Left forelimb (tissue), 1 donor: ENCODE measurements around the gene SPNS2.

Experiments
- DNase-seq: peaks from one replicate; pipeline ENCODE4 v3.0.0-alpha.2; 2018; ENCODE audit warnings: low spot score

Gene SPNS2

GRCh38 chr17:4503283-4504025 is 4.8 kb downstream of the SPNS2 start:
- DNase-seq = no peak

GRCh38 chr17:4504188-4504587 is 5.5 kb downstream of the SPNS2 start:
- no peak for DNase-seq

DNA sequence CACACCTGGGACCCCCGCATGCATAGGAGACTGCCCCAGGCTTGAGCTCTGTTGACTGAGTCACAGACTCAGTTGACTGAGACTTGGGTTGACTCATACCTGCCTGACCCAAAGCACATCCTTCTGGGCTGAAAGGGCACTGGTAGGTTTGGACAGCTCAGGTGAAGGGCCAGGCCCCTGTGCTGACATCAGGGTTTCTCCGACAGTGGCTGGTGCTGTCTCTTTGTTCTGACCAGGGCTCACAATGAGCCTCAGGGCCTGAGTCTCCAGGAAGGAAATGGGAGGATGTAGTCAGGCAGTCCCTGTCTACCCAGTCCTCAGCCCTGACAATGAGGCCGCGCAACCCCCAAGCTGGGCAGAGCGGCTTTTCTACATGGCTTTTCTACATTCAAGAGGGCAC is 6.5 kb downstream of the SPNS2 start:
- DNase-seq = no peak

- no peak for DNase-seq
Measured at GRCh38 chr17:4506175-4506813, 7.6 kb downstream of the SPNS2 start.

- DNase-seq = no peak
Measured at GRCh38 chr17:4506892-4507291, 8.2 kb downstream of the SPNS2 start.

GRCh38 chr17:4507361-4508111 is 8.9 kb downstream of the SPNS2 start:
- DNase-seq = no peak

- DNase-seq = no peak
Measured at GRCh38 chr17:4508207-4508606, 9.5 kb downstream of the SPNS2 start.

DNA sequence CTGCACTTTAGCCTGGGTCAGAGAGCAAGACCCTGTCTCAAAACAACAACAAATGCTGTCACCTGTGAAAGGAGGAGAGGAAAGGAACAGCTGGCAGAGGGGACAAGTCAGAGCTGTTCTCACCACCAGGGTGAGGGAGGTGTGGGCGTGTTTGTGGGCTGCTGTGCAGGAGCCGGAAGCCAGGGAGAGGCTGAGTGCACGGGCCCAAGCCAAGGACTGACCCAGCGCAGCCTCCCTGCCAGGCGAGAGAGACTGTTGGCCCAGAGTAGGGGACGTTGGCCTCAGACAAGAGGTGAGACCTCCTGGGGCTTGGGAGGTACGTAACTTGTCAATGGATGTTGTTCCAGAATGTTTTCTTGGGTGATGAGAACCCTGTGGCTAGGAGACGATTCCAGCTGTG is 10.7 kb downstream of the SPNS2 start:
- DNase-seq = no peak

DNA sequence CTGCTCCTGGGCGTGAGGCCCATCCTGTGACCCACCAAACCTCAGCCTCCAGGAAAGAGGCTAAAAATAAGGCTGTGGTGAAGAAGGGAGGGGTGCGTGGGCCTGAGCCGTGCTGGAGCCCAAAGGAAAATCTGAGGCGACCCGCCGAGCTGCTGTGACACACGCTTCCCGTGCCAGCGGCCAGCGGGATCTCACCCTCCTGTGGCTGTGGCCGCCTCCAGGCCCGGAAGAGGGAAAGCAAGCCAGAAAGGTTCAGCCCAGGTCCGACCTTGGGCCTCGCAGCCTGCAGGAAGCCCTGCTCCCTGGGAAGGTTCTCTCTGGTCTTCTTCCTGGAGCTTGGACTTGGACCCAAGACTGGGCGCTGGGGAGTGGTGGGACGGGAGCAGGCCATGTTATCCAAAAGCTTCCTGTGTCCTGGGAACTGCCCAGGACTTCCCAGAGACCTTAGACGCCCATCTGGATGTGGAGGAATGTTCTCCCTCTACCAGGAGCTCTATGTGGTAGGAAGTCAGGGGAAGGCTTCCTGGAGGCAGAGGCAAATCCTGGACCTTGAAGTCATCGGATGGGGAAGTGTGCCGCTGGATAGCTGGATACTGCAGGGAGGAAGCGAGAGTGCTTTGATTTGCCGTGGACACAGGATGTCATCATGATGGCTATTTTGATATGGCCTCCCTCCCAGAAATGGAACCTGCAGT is 11.4 kb downstream of the SPNS2 start:
- DNase-seq = no peak

- DNase-seq = no peak
Measured at GRCh38 chr17:4510618-4510941, 11.9 kb downstream of the SPNS2 start.

DNA sequence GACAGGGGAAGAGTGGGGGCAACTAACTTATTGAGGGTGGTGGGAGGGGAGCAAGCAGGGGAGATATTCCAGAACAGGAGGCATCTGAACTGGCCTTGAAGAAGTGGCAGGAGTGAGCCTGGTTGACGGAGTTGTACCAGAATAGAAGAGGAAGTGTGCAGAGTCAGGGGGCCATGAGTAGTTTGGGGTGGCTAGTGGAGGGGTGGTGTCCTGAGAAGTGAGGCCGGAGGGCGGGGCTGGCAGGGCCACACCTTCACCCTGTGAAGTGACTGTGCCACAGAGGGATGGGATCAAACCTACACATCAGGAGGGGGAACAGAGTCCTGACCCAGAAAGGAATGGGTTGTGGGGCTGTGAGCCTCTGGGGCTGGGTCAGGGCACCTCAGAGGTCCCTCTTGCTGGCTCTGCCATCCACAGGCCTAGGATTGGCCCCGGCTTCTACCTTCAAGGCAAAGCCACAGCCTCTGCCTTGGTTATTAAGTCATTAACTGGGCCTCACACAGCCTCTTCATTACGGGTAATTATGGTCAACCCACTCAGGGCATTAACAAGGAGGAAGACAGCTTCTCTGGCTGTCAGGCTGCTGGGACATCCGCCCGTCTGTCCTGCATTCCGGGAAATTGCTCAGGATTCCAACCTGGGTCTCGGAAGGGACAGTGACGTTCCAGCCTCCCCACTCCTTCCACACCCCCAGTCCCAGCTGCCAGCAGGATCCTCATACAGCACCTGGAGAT is 12.7 kb downstream of the SPNS2 start:
- DNase-seq = no peak

- DNase-seq = no peak
Measured at GRCh38 chr17:4512156-4513112, 13.8 kb downstream of the SPNS2 start.

GRCh38 chr17:4513113-4514032 is 14.7 kb downstream of the SPNS2 start:
- DNase-seq = no peak

- DNase-seq = no peak
Measured at GRCh38 chr17:4514206-4514605, 15.5 kb downstream of the SPNS2 start.

DNA sequence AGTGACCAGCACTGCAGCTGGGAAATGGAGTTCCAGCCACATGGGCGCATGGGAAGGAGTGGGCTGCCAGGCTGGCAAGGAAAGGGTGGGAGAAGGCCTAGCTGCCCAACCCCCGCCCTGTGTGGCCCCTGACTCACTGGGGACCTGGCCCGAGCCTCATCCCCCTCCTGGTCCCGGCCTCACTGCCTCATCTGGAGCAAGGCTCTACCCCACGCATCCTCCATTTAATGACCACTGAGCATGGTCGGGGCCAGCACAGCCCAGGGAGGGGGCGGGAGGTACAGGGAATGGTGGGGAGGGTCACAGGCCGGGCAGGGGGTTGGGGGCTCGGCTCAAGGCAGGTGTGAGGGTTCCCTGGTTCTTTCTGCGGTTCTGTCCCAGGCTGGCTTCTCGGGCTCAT is 16.1 kb downstream of the SPNS2 start:
- no peak for DNase-seq

DNA sequence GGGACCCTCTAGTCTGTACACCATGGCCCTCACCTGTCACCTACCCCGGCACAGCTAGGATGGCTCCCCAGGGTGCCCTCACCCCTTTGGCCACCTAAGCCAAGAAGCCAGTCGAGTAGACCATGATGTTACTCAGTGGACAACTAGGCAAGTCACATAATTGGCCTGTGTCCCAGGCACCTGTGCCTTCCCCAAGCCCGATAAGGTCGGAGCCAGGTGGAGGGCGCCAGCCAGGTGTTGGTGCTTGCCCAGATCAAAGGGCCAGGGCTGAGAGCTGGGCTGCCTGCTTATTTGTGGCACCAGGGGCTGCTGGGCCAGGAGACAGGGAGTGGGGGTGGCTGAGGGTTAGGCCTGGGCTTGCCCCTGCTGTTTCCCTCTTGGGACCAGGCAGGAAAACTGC is 16.8 kb downstream of the SPNS2 start:
- no peak for DNase-seq

GRCh38 chr17:4516735-4517134 is 18.1 kb downstream of the SPNS2 start:
- DNase-seq = no peak

- DNase-seq = no peak
Measured at GRCh38 chr17:4518901-4519300, 20.2 kb downstream of the SPNS2 start.

- no peak for DNase-seq
Measured at GRCh38 chr17:4519361-4519788, 20.7 kb downstream of the SPNS2 start.
